ENCODE results near the gene IFITM1. TPM values are rescaled to one million over a fixed set of nuclear protein-coding genes. Genes with fewer than 3 reads are reported as not detected.

The IFITM1 gene
- total and polyA plus RNA-seq, 2 donors from 2014 or later, result 248 to 440 TPM

- peaks cover 19% of the 10 kb centered on the region for H3K27me3 ChIP-seq (ENCODE audit: control insufficient read depth, insufficient read depth, low read length)
- DNase-seq, result no peak
- H3K4me3 ChIP-seq (ENCODE audit: low read length in 3 of 3), result no peak overlapping the region
- intact Hi-C loops (cut with DNase I), result no loop called here
- no peaks in the 10 kb centered on the region for H3K36me3 ChIP-seq (ENCODE audit: control insufficient read depth in 2 of 3, insufficient read depth in 3 of 3, low read length in 3 of 3)
- no peak overlapping the region for H3K27ac ChIP-seq (ENCODE audit: low read depth in 2 of 2, low read length in 2 of 2)
- no peak for TF ChIP-seq CTCF (IDR thresholded peaks at IDR 0.05; ENCODE audit: borderline replicate concordance, extremely low read depth, insufficient read depth)
- H3K9me3 ChIP-seq (ENCODE audit: control insufficient read depth in 2 of 3, insufficient read depth in 1 of 3, low read length in 3 of 3), result no peaks in the 10 kb centered on the region
- H3K9ac ChIP-seq (ENCODE audit: low read length in 3 of 3), result no peak overlapping the region
- peaks cover 0 to 17% (median 0%) of the 10 kb centered on the region in 3 donors for H3K4me1 ChIP-seq (ENCODE audit: control insufficient read depth in 2 of 3, insufficient read depth in 2 of 3, low read depth in 1 of 3, low read length in 3 of 3)
- no peak for FAIRE-seq
Measured at GRCh38 chr11:283405-284104, 30.3 kb upstream of the IFITM1 start.

GRCh38 chr11:284105-285020, 29.5 kb upstream of the IFITM1 start:
- intact Hi-C loops (cut with DNase I), result no loop called here
- peaks cover 17% of the 10 kb centered on the region for H3K27me3 ChIP-seq (ENCODE audit: control insufficient read depth, insufficient read depth, low read length)
- H3K9me3 ChIP-seq (ENCODE audit: control insufficient read depth in 2 of 3, insufficient read depth in 1 of 3, low read length in 3 of 3), result no peaks in the 10 kb centered on the region
- H3K27ac ChIP-seq (ENCODE audit: low read depth in 2 of 2, low read length in 2 of 2), result no peak overlapping the region
- FAIRE-seq (no peak), DNase-seq (peak; percentile 65 to 85 (median 78))
- H3K36me3 ChIP-seq (ENCODE audit: control insufficient read depth in 2 of 3, insufficient read depth in 3 of 3, low read length in 3 of 3), result no peaks in the 10 kb centered on the region
- H3K4me3 ChIP-seq (ENCODE audit: low read length in 3 of 3), result no peak overlapping the region
- H3K9ac ChIP-seq (ENCODE audit: low read length in 3 of 3), result no peak overlapping the region
- TF ChIP-seq CTCF (IDR thresholded peaks at IDR 0.05; ENCODE audit: borderline replicate concordance, extremely low read depth, insufficient read depth), result no peak
- peaks cover 0 to 16% (median 0%) of the 10 kb centered on the region in 3 donors for H3K4me1 ChIP-seq (ENCODE audit: control insufficient read depth in 2 of 3, insufficient read depth in 2 of 3, low read depth in 1 of 3, low read length in 3 of 3)

GRCh38 chr11:285021-285893, 28.6 kb upstream of the IFITM1 start:
- Histone ChIP-seq H3K4me3 (ENCODE audit: low read length in 3 of 3) (no peak overlapping the region), H3K36me3 (ENCODE audit: control insufficient read depth in 2 of 3, insufficient read depth in 3 of 3, low read length in 3 of 3) (no peaks in the 10 kb centered on the region), H3K27me3 (ENCODE audit: control insufficient read depth, insufficient read depth, low read length) (peaks cover 17% of the 10 kb centered on the region), H3K4me1 (ENCODE audit: control insufficient read depth in 2 of 3, insufficient read depth in 2 of 3, low read depth in 1 of 3, low read length in 3 of 3) (peaks cover 0 to 17% (median 0%) of the 10 kb centered on the region in 3 donors), H3K27ac (ENCODE audit: low read depth in 2 of 2, low read length in 2 of 2) (no peak overlapping the region), H3K9me3 (ENCODE audit: control insufficient read depth in 2 of 3, insufficient read depth in 1 of 3, low read length in 3 of 3) (no peaks in the 10 kb centered on the region), H3K9ac (ENCODE audit: low read length in 3 of 3) (no peak overlapping the region)
- DNase-seq, result peak in 1 of 5 donors; percentile 57
- no peak for FAIRE-seq
- TF ChIP-seq CTCF (IDR thresholded peaks at IDR 0.05; ENCODE audit: borderline replicate concordance, extremely low read depth, insufficient read depth), result no peak
- intact Hi-C loops (cut with DNase I), result no loop called here

Measured in kidney (tissue), 14 donors.